NCI-H187 treated with DMSO at 0.1 percent for 48 hours (cell line): ENCODE data around the gene CIDEA.
"Not testable (repeated sequence)": the region's sequence is repeated elsewhere in the genome, so short reads cannot be mapped to it uniquely, and the experiment has no call there.

Experiments
- DNase-seq: peaks from one replicate; lab custom pipeline; 2025; lab: John Stamatoyannopoulos, UW

The CIDEA gene

GRCh38 chr18:12239431-12239830 lies 14.7 kb upstream of the CIDEA start:
- no peak for DNase-seq

GRCh38 chr18:12242658-12243260 lies 11.4 kb upstream of the CIDEA start:
- no peak for DNase-seq

- not testable (repeated sequence) for DNase-seq
Measured at GRCh38 chr18:12243272-12243671, 10.9 kb upstream of the CIDEA start.

- no peak for DNase-seq
Measured at GRCh38 chr18:12245793-12246135, 8.4 kb upstream of the CIDEA start.

GRCh38 chr18:12246849-12247808 lies 7.0 kb upstream of the CIDEA start:
- no peak for DNase-seq

GRCh38 chr18:12247946-12248345 lies 6.2 kb upstream of the CIDEA start:
- DNase-seq, result no peak

GRCh38 chr18:12248926-12249720 lies 5.0 kb upstream of the CIDEA start:
- no peak for DNase-seq

GRCh38 chr18:12251311-12251710 lies 2.9 kb upstream of the CIDEA start:
- no peak for DNase-seq

GRCh38 chr18:12252061-12252460 lies 2.1 kb upstream of the CIDEA start:
- no peak for DNase-seq

GRCh38 chr18:12253027-12253426 lies 1.1 kb upstream of the CIDEA start:
- no peak for DNase-seq

- no peak for DNase-seq
Measured at GRCh38 chr18:12253663-12254135, 462 bp upstream of the CIDEA start.

- no peak for DNase-seq
Measured at GRCh38 chr18:12254820-12255511, 805 bp downstream of the CIDEA start.

- no peak for DNase-seq
Measured at GRCh38 chr18:12255626-12256026, 1.5 kb downstream of the CIDEA start.

GRCh38 chr18:12256951-12257350 lies 2.8 kb downstream of the CIDEA start:
- DNase-seq, result no peak

- no peak for DNase-seq
Measured at GRCh38 chr18:12257996-12258718, 4.0 kb downstream of the CIDEA start.

- no peak for DNase-seq
Measured at GRCh38 chr18:12258719-12259705, 4.9 kb downstream of the CIDEA start.

- no peak for DNase-seq
Measured at GRCh38 chr18:12262748-12263147, 8.6 kb downstream of the CIDEA start.

- DNase-seq, result no peak
Measured at GRCh38 chr18:12264864-12265263, 10.7 kb downstream of the CIDEA start.

- DNase-seq, result no peak
Measured at GRCh38 chr18:12271376-12272235, 17.4 kb downstream of the CIDEA start.
